GM12892 (cell line): ENCODE measurements around the gene GAD1.

Experiments used
- POLR2A ChIP-seq: IDR thresholded peaks from 2 replicates; pipeline ENCODE4 v1.6.1; 2011; ENCODE audit warnings: low read depth, low read length, control low read depth
- POLR2AphosphoS5 ChIP-seq: IDR thresholded peaks from 2 replicates; pipeline ENCODE4 v1.6.1; 2011; ENCODE audit warnings: low read depth, low read length, control low read depth

- no peak for TF ChIP-seq POLR2A
- no peak for TF ChIP-seq POLR2AphosphoS5
Observed at GRCh38 chr2:170772295-170772694, 44.4 kb upstream of the GAD1 start.
